ENCODE measurements around the gene FUT3.

The FUT3 gene

DNA sequence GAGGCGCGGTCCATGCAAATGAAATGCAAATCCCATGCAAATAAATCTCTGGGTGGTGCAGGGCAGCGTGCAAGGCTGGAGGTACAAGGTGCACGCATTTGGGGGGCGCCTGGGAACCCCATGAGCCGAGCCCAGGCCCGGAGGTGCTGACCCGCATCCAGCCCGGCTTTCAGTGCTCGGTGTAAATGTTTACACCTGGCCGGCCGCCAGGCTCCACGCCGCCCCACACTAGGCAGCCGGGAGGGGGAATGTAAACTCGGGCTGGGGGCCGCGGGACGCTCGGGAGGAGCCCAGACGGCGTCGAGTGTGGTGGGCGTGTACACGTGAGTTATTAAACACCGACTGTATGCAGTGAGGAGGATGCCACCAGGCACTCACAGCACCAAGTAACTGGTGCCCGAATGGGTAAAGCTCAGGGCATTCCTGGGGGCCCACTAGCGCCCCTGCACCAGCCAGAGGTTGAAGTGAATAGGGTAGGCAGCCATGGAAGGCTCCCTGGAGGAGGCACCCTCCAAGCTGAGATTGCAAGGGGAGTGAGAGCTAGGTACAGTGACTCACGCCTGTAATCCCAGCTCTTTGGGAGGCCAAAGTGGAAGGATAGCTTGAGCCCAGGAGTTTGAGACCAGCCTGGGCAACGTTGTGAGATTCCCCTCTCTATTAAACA, 28.9 kb downstream of the FUT3 start:
- DNase-seq: no peak

DNA sequence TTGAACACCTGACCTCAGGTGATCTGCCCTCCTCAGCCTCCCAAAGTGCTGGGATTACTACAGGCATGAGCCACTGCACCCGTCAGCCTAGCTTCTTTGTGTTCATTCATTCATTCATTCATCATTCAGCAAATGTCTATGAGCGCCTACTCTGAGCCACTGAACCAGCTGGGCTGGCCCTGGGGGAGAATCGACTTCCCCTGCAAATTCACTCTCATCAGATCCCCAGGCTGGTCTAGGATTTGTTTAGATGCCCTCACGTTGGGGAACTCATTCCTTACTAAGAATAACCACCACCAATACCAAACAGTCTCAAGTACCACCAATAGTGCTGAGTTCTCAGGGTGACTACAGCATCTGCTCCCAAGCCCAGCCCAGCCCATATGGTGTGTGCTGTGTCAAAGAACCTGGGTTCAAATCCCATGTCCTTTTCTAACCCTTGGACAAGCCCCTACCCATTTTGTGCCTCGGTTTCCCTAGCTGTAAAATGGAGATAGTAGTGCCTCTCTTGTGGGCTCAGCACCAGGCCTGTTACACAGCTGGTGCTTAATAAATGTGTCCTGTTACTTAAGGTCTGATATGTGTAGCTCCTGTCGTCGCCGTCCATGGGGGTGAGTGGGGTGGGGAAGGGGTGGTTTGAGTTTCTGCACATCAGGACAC, 29.6 kb downstream of the FUT3 start:
- DNase-seq: no peak

GRCh38 chr19:5820785-5821184, 30.5 kb downstream of the FUT3 start:
- DNase-seq: no peak

GRCh38 chr19:5818594-5818993, 32.7 kb downstream of the FUT3 start:
- no peak for DNase-seq

- no peak for DNase-seq
These were observed 34.0 kb downstream of the FUT3 start for GRCh38 chr19:5817218-5817617.

GRCh38 chr19:5814852-5815246, 36.4 kb downstream of the FUT3 start:
- no peak for DNase-seq

GRCh38 chr19:5814123-5814851, 37.0 kb downstream of the FUT3 start:
- DNase-seq: no peak

DNA sequence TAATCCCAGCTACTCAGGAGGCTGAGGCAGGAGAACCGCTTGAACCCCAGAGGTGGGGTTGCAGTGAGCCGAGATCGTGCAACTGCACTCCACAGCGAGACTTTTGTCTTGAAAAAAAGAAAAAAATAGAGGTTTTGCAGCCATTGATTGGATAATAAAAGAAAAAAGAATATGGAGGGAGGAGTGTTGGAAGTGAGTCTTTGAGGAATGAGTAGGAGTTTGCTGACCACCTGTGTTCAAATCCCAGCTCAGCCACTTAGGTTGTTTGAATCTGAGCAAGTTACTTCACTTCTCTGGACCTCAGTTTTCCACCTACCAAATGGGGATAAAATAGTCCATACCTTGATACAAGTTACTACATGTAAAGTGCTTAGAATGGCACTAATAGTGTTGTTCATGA, 40.1 kb downstream of the FUT3 start:
- DNase-seq: no peak

- DNase-seq: no peak
These were observed 41.8 kb downstream of the FUT3 start for GRCh38 chr19:5809469-5809868.

- no peak for DNase-seq
These were observed 42.2 kb downstream of the FUT3 start for GRCh38 chr19:5809053-5809452.

DNA sequence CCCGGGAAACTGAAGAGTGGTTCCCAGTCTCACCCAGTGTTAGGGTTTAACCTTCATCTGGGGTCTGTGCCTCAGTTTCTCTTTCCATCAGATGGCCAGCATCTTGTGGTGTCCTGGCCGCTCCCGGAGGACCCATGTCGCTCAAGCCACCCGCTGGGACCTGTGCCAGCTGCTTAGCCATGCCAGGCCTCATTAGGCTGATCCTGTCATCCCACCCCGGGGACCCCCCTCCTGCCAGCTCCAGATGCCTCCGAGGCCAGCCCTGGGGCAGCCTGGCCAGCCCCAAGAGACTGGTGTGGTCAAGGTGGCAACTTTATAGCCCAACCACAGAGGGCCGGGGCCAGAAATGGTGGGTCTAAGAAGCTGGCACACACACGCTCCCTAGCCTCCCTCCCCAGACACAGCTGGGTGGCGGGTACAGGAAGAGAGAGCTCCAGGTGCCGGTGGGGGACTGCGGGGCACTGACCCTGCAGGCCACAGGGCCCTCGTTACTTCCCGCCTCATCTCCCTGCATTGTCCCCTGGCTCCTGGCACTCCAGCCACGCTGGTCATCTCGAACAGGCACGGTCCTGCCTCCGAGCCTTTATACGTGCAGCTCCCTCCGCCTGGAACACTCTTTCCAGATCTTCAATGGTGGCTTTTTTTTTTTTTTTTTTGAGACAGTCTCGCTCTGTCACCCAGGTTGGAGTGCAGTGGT, 43.0 kb downstream of the FUT3 start:
- DNase-seq: no peak

DNA sequence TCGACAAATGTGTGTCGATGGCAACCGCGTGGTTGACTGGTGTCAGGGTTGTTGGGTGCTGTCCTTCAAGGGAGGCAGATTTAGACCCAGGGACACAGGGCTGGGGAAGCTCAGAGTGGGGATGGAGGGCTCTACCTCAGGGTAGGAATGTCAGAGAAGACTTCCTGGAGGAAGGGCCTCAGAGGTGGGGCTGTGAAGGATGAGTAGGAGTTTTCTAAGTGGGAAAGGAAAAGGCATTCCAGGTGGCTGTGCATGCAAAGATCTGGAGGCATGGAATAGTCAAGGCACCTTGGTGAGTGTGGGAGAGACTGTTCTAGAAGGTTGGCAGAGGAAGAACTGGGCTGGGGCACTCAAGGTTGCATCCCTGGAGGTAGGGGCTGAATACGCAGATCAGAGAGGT, 44.3 kb downstream of the FUT3 start:
- no peak for DNase-seq

GRCh38 chr19:5806133-5806489, 45.1 kb downstream of the FUT3 start:
- DNase-seq: no peak

DNA sequence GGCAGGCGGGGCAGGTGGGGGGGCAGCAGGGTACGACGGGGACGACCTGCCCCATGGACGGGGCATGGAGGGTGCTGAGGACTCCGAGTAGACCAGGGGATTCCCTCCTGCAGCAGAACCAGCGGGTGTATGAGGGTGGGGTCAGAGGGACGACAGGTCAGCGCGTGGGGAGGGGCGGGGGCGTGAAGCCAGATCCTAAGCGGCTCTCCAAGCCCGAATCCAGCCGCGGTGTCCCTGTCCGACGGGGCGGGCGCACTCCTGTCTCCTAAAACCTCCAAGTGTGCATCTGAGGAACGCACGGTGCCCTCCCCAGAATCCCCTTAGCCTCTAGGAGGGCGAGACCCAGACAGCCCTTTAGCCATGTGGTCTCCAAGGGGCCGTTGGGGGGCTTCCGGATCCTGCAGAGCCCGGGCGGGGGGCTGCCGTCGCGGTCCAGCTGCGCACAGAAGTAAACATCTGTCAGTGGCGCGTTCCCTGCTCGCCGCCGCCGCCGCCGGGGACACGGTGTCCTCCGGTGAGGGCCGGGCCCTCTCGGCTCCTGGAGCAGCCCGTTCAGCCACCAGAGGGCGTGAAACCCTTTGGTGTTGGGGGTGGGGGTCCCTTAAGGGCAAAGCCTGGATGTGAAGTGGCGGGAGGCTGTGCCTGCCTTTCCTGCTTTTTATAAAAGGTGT, 45.7 kb downstream of the FUT3 start:
- peak; percentile 19 for DNase-seq

DNA sequence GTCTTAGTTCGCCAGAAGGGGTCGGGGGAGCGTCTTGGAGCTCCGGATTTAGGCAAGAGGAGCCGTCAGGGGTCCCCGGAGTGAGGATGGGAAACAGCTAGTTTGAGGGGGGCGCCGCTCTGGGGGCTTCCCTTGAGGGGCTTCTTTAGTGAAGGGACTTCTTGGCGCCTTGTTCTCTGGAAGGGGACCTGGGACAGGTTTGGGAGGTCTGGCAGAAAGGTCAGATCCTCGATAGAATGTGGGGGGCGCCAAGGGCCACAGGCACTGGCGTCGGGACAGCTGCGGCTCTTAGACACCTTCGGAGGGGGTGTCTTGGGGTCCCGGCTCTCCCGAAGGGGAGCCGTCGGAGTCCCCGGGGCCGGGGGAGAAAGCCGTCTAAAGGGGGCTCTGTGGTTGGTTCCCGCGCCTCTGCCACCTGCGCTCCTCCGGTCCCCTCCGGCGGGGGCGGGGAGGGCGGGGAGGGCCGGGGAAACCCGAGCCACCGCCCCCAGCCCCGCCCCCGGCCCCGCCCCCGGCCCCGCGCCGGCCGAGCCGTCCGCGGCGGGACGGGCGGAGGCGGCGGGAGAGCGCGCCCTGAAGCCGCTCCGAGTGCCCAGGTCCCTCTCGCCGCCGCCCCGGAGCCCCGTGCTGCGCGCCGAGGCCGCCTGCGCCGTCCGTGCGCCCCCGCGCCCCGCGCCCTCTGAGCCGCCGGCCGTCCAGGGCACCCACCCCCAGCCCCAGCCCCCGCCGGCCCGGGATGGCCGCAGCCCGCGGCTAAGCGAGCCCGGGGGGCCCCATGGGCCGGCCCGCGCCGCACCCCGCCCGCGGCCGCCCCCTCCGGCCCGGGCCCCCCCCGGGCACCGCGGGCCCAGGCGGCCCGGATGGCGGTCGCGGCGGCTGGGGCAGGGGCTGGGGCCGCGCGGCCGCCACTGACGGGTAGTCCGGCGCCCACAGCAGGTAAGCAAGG, 46.5 kb downstream of the FUT3 start, which contains the start of gene NRTN:
NRTN (plus strand) TSS at position 552 of the 946 bp plus-strand sequence. CDS start 19,099 bp downstream, outside the sequence.
- DNase-seq: no peak

DNA sequence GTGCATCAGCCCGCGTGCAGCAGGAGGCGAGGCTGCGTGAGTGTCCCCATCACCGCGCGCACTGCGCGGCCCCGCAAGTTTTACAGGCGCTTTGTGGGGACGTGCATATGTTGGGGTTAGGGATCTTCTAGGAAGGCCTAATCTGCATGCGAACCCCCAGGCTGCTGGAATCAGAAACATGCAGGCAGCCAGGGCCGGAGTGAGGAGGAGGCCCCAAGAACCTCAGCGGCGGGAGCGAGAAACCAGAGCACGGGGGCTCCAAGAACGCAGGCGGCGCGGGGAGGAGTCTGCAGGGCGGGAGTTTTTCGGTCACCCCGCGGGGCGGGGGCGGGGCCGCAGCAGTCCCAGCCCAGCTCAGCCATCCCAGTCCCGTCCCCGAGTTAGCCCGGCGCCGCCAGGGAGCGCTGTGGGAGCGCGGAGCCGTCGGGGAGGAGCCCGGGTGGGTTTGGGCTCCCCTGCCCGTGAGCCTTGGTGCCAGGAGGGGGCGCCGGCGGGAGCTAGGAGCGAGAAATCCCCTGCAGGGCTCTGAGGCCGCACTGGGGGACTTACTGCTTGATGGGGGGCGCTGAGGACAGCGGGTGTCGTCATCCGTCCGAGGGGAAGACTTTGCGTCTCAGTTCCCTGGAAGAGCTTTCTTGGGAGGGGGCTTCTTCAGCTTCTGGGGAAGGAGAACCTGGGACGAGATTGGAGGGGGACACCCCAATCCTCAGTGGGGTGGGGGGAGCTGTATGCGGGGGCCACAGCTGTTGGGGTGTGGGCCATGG, 47.3 kb downstream of the FUT3 start:
- peak; percentile 85 for DNase-seq

DNA sequence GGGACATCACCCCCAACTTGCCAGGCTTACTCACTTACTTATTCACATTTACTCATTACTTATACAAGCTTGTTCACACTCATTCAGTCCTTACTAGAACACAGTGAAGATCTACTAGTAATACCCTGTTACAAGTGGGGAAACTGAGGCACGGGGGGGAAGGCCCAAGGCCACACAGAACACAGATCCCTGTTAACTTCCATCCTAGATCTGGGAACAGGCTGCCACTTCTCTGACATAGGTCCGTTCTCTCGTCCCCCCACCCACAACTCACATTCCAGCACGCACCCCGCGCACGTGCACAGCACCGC, 47.9 kb downstream of the FUT3 start:
- DNase-seq: no peak

GRCh38 chr19:5801796-5802619, 49.2 kb downstream of the FUT3 start:
- no peak for DNase-seq

DNA sequence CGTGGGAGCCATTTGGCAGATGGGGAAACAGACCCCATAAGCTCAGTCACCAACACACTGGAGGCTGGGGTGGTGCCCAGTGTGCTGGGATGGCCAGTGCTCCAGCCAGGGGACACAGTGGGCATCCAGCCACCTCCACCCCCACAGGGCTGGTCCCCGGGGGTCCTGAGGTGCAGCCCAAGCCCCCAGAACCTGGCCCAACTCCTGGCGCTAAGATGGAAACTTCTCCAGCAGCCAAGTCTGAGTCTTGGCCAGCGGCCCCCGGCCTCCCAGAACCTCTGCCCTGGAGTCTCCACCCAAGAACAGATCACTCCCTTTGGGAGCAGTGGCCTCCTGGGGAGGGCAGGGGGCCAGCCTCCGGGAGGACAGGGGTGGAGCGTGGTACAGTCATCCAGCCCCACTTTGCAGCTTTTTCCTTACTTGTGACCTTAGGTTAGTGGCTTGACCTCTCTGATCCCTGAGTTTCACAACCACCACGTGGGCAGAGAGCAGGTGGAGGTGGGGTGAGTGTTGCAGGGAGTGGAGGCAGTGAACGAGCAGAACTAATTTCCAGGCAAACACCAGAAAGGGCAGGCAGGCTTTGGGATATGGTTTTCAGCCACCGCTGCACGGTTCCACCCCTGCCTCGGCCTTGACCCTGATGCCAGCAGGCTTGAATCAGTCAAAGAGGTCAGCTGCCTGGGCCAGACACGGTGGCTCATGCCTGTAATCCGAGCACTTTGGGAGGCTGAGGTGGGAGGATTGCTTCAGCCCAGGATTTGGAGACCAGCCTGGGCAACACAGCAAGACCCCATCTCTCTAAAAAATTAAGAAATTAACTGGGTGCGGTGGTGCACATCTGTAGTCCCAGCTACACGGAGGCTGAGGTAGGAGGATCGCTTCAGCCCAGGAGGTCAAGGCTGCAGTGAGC, 50.6 kb downstream of the FUT3 start:
- no peak for DNase-seq
